Neural cell (in vitro differentiated cells): Measurements from ENCODE around the gene APOA1. TPM values are rescaled to one million over a fixed set of nuclear protein-coding genes. Genes with fewer than 3 reads are reported as not detected.

ENCODE experiments used
- H2AFZ ChIP-seq: fragments of 200-600, 300-800 bp; sonication (generic), shearing (Covaris generic); 2 replicates; pipeline ENCODE4 v1.6.0; 2014; ENCODE audit warnings: low read depth, mild to moderate bottlenecking, antibody characterized with exemption, low read length, moderate library complexity
- H3F3A ChIP-seq: fragments of 200-600 bp; shearing (Covaris generic); 2 replicates; pipeline ENCODE4 v1.6.1; 2016; ENCODE audit warnings: mild to moderate bottlenecking, moderate library complexity, mixed read lengths, antibody characterized with exemption, low read length; ENCODE audit not compliant: insufficient read depth, poor library complexity, severe bottlenecking
- H3K27ac ChIP-seq: fragments of 200-600, 300-800 bp; sonication (generic), shearing (Covaris generic); 2 replicates; pipeline ENCODE4 v1.5.1; 2014; ENCODE audit warnings: mild to moderate bottlenecking, low read length, moderate library complexity
- H3K27me3 ChIP-seq: fragments of 300-800, 200-600 bp; sonication (generic), shearing (Covaris generic); 2 replicates; pipeline ENCODE4 v1.6.0; 2014; ENCODE audit warnings: mild to moderate bottlenecking, low read depth, low read length, moderate library complexity; ENCODE audit not compliant: insufficient read depth
- H3K36me3 ChIP-seq: fragments of 300-800, 200-600 bp; sonication (generic), shearing (Covaris generic); 2 replicates; pipeline ENCODE4 v1.5.1; 2014; ENCODE audit warnings: mild to moderate bottlenecking, antibody characterized with exemption, low read length, moderate library complexity; ENCODE audit not compliant: insufficient read depth
- H3K4me2 ChIP-seq: fragments of 300-800, 200-600 bp; sonication (generic), shearing (Covaris generic); 2 replicates; pipeline ENCODE4 v1.6.0; 2014; ENCODE audit warnings: mild to moderate bottlenecking, low read length
- H3K4me3 ChIP-seq: fragments of 300-800, 200-600 bp; sonication (generic), shearing (Covaris generic); 2 replicates; pipeline ENCODE4 v1.5.1; 2014; ENCODE audit warnings: mild to moderate bottlenecking, low read length, moderate library complexity
- H3K79me2 ChIP-seq: fragments of 200-600 bp; shearing (Covaris generic); replicated peaks from 2 replicates; pipeline ENCODE4 v1.6.0; 2014; ENCODE audit warnings: mild to moderate bottlenecking, low read length, moderate library complexity; ENCODE audit not compliant: insufficient read depth
- H3K9ac ChIP-seq: fragments of 300-800, 200-600 bp; sonication (generic), shearing (Covaris generic); 2 replicates; pipeline ENCODE4 v1.6.1; 2016; ENCODE audit warnings: mild to moderate bottlenecking, low read length, mixed read lengths
- H3K9me2 ChIP-seq: fragments of 200-600 bp; shearing (Covaris generic); 2 replicates; pipeline ENCODE4 v1.6.1; 2016; ENCODE audit warnings: mild to moderate bottlenecking, low read length, mixed read lengths; ENCODE audit not compliant: insufficient read depth
- H3K9me3 ChIP-seq: fragments of 200-600, 300-800 bp; sonication (generic), shearing (Covaris generic); 2 replicates; pipeline ENCODE4 v1.6.1; 2016; ENCODE audit warnings: mild to moderate bottlenecking, mixed run types, low read length, moderate library complexity, mixed read lengths
- H4K20me1 ChIP-seq: fragments of 200-600 bp; shearing (Covaris generic); 2 replicates; pipeline ENCODE4 v1.6.1; 2016; ENCODE audit warnings: mild to moderate bottlenecking, mixed run types; ENCODE audit not compliant: insufficient read depth
- CTCF ChIP-seq: fragments of 450-650 bp; IDR thresholded peaks from 2 replicates; pipeline ENCODE4 v1.5.1; 2014; ENCODE audit warnings: antibody characterized with exemption, mild to moderate bottlenecking, moderate library complexity; ENCODE audit not compliant: poor library complexity, severe bottlenecking
- EP300 ChIP-seq: fragments of 450-650 bp; conservative IDR thresholded peaks from 2 replicates; pipeline ENCODE4 v1.6.1; 2014; ENCODE audit warnings: antibody characterized with exemption, mild to moderate bottlenecking, moderate library complexity; ENCODE audit not compliant: poor library complexity, severe bottlenecking
- EZH2 ChIP-seq: fragments of 200-600, 300-800 bp; shearing (Covaris generic), sonication (generic); IDR thresholded peaks from 2 replicates; pipeline ENCODE4 v1.6.1; 2014; ENCODE audit warnings: antibody characterized with exemption, low read length, borderline replicate concordance, mild to moderate bottlenecking; ENCODE audit not compliant: insufficient read depth, poor library complexity, severe bottlenecking
- MXI1 ChIP-seq: fragments of 450-650 bp; conservative IDR thresholded peaks from 2 replicates; pipeline ENCODE4 v1.6.1; 2014; ENCODE audit warnings: antibody characterized with exemption, mild to moderate bottlenecking; ENCODE audit not compliant: poor library complexity, severe bottlenecking
- POLR2AphosphoS5 ChIP-seq: IDR thresholded peaks from 2 replicates; pipeline ENCODE4 v1.6.1; 2012
- RAD21 ChIP-seq: fragments of 450-650 bp; conservative IDR thresholded peaks from 2 replicates; pipeline ENCODE4 v1.6.1; 2014; ENCODE audit warnings: antibody characterized with exemption, mild to moderate bottlenecking, moderate library complexity
- REST ChIP-seq: IDR thresholded peaks from 2 replicates; pipeline ENCODE4 v1.6.1; 2012; ENCODE audit warnings: borderline replicate concordance
- SMC3 ChIP-seq: fragments of 450-650 bp; conservative IDR thresholded peaks from 2 replicates; pipeline ENCODE4 v1.6.1; 2014; ENCODE audit warnings: antibody characterized with exemption, mild to moderate bottlenecking, moderate library complexity; ENCODE audit not compliant: poor library complexity
- TAF1 ChIP-seq: IDR thresholded peaks from 2 replicates; pipeline ENCODE4 v1.6.1; 2012; ENCODE audit warnings: low read depth
- polyA plus RNA-seq: library from polyadenylated mRNA; depleted of rRNA; stranded (reverse); fragments of >200 nt; gene quantifications from 2 replicates; pipeline ENCODE4 v1.2.3, GENCODE V29; 2014

Gene APOA1
- polyA plus RNA-seq, 1 donor from 2014 or later, result not detected

GRCh38 chr11:116870054-116870453 lies 32.6 kb upstream of the APOA1 start:
- Histone ChIP-seq H3K9me2 (no peaks in the 10 kb centered on the region), H3F3A (no peaks in the 10 kb centered on the region), H3K9me3 (no peaks in the 10 kb centered on the region), H3K4me2 (no peak overlapping the region), H3K9ac (no peak overlapping the region), H3K79me2 (no peaks in the 10 kb centered on the region), H3K4me3 (no peak overlapping the region), H3K36me3 (peaks cover 18% of the 10 kb centered on the region), H3K27ac (no peak overlapping the region), H2AFZ (no peak overlapping the region), H4K20me1 (no peaks in the 10 kb centered on the region), H3K27me3 (no peaks in the 10 kb centered on the region)
- TF ChIP-seq MXI1 (no peak), RAD21 (no peak), POLR2AphosphoS5 (no peak), EP300 (no peak), TAF1 (no peak), EZH2 (no peak), SMC3 (no peak), REST (no peak), CTCF (no peak)

GRCh38 chr11:116869610-116870009 lies 32.2 kb upstream of the APOA1 start:
- no peaks in the 10 kb centered on the region for H3K9me3 ChIP-seq

More at GRCh38 chr11:116869610-116870009, 32.2 kb upstream of the APOA1 start:
- Histone ChIP-seq H3F3A (no peaks in the 10 kb centered on the region), H3K36me3 (peaks cover 18% of the 10 kb centered on the region), H3K27ac (no peak overlapping the region), H3K79me2 (no peaks in the 10 kb centered on the region), H3K9ac (no peak overlapping the region), H3K4me2 (no peak overlapping the region), H3K9me2 (no peaks in the 10 kb centered on the region), H2AFZ (no peak overlapping the region), H3K27me3 (no peaks in the 10 kb centered on the region), H4K20me1 (no peaks in the 10 kb centered on the region), H3K4me3 (no peak overlapping the region)
- TF ChIP-seq RAD21, result no peak
- TF ChIP-seq EP300, result no peak
- TF ChIP-seq POLR2AphosphoS5, result no peak
- no peak for TF ChIP-seq SMC3
- TF ChIP-seq TAF1, result no peak
- TF ChIP-seq EZH2, result no peak
- TF ChIP-seq REST, result no peak
- no peak for TF ChIP-seq CTCF
- TF ChIP-seq MXI1, result no peak
